DOHH2 (cell line): ENCODE results near the gene GCSAM.

Experiments used
- H3F3A ChIP-seq: fragments of 200-600 bp; sonication (generic), shearing (Covaris generic); 2 replicates; pipeline ENCODE4 v1.6.0; 2016; ENCODE audit warnings: antibody characterized with exemption, mild to moderate bottlenecking; ENCODE audit not compliant: control insufficient read depth, insufficient read depth
- H3K27ac ChIP-seq: fragments of 200-600 bp; sonication (generic); 2 replicates; pipeline ENCODE4 v1.5.1; 2014; ENCODE audit warnings: low read depth, mild to moderate bottlenecking, low read length, moderate library complexity
- H3K27me3 ChIP-seq: fragments of 200-600 bp; sonication (generic); 2 replicates; pipeline ENCODE4 v1.6.1; 2014; ENCODE audit warnings: mild to moderate bottlenecking, low read length, mixed read lengths; ENCODE audit not compliant: control insufficient read depth
- H3K36me3 ChIP-seq: fragments of 200-600 bp; sonication (generic); 2 replicates; pipeline ENCODE4 v1.6.1; 2014; ENCODE audit warnings: mild to moderate bottlenecking, low read length, moderate library complexity, mixed read lengths; ENCODE audit not compliant: control insufficient read depth
- H3K4me1 ChIP-seq: fragments of 200-600 bp; sonication (generic); 2 replicates; pipeline ENCODE4 v1.6.1; 2014; ENCODE audit warnings: mild to moderate bottlenecking, low read length, mixed read lengths; ENCODE audit not compliant: control insufficient read depth
- H3K4me2 ChIP-seq: fragments of 200-600 bp; sonication (generic); 2 replicates; pipeline ENCODE4 v1.6.0; 2014; ENCODE audit warnings: mild to moderate bottlenecking, low read length, moderate library complexity
- H3K4me3 ChIP-seq: fragments of 200-600 bp; sonication (generic); 2 replicates; pipeline ENCODE4 v1.5.1; 2014; ENCODE audit warnings: mild to moderate bottlenecking, low read length, mixed read lengths
- H3K79me2 ChIP-seq: fragments of 200-600 bp; sonication (generic); 2 replicates; pipeline ENCODE4 v1.6.1; 2014; ENCODE audit warnings: mild to moderate bottlenecking, low read length, mixed read lengths; ENCODE audit not compliant: control insufficient read depth
- H3K9me2 ChIP-seq: fragments of 200-600 bp; sonication (generic); replicated peaks from 2 replicates; pipeline ENCODE4 v1.6.1; 2014; ENCODE audit warnings: mild to moderate bottlenecking, low read length, mixed read lengths; ENCODE audit not compliant: control insufficient read depth
- H3K9me3 ChIP-seq: fragments of 200-600 bp; sonication (generic); 2 replicates; pipeline ENCODE4 v1.6.1; 2014; ENCODE audit warnings: antibody characterized with exemption, low read length, mixed read lengths; ENCODE audit not compliant: control insufficient read depth, insufficient read depth
- H4K20me1 ChIP-seq: fragments of 200-600 bp; sonication (generic); 2 replicates; pipeline ENCODE4 v1.6.0; 2014; ENCODE audit warnings: low read depth, mild to moderate bottlenecking, antibody characterized with exemption, low read length, moderate library complexity; ENCODE audit not compliant: control insufficient read depth, insufficient read depth
- CTCF ChIP-seq: fragments of 200-600 bp; sonication (generic); IDR thresholded peaks from one replicate; pipeline ENCODE4 v1.5.1; 2014; ENCODE audit warnings: antibody characterized with exemption, mild to moderate bottlenecking, low read depth, low read length; ENCODE audit not compliant: poor library complexity, severe bottlenecking
- EZH2phosphoT487 ChIP-seq: fragments of 200-600 bp; sonication (generic); IDR thresholded peaks from 2 replicates; pipeline ENCODE4 v1.6.1; 2017; ENCODE audit warnings: borderline replicate concordance, mild to moderate bottlenecking, antibody characterized with exemption, low read length, moderate library complexity, mixed read lengths

The GCSAM gene

DNA sequence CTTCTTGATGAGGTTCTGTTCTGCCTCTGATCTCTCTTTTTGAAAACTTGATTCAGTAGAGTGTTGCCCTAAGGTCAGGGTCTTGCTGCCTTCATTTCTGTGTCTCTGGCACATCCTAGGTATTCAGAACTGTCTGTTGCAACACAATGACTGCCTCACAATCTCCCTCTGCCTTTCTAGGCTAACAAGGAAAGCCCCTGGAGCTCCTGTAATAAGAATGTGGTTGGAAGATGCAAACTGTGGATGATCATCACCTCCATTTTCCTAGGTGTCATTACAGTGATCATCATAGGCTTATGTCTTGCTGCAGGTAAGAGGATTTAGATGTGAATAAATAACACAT is 39.9 kb downstream of the GCSAM start:
- Histone ChIP-seq H3K79me2 (peaks cover 43% of the 10 kb centered on the region), H3K4me3 (peak overlapping the region; percentile 60), H3K9me2 (no peaks in the 10 kb centered on the region), H4K20me1 (no peaks in the 10 kb centered on the region), H3K4me1 (peaks cover 46% of the 10 kb centered on the region), H3K9me3 (no peaks in the 10 kb centered on the region), H3K4me2 (peak overlapping the region; percentile 76), H3K27me3 (no peaks in the 10 kb centered on the region), H3F3A (peaks cover 9% of the 10 kb centered on the region; the same call in 1 of the 2 replicates), H3K27ac (peak overlapping the region; percentile 80), H3K36me3 (peaks cover 17% of the 10 kb centered on the region)
- TF ChIP-seq EZH2phosphoT487 (no peak), CTCF (no peak)

DNA sequence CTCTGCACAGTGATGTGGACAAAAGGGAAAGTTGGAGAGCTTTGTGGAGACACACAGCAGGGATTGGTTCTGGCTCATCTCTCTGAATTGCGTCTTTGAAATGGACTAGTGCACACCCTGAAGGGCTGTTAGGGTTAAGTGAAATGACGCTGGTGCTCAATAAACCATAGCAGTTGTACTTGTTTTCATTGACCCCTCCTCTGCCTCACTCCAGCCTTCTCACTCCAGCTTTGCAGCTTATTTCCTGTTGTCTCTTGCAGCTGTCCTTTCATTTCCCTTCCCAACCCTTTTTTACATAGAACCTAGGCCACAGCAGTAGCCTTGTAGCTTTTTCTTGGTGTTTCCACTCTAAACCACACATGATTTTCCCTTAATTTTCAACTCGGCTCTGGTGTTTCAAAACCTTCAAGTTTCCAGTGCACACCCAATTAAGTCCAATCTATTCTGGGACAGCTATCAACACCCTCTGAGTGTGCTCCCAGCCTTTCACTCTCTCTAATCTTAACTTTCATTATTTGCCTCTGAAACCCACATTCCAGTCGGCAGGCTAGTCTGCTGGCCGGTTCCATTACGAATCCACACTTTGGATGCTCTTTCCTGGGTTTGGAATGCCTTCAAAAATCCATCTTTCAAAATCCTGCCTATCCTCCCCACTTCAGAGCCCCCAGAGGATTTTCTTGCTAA is 40.4 kb downstream of the GCSAM start:
- peaks cover 9% of the 10 kb centered on the region; the same call in 1 of the 2 replicates for H3F3A ChIP-seq
- no peak for TF ChIP-seq CTCF
- no peak for TF ChIP-seq EZH2phosphoT487
- peak overlapping the region; percentile 80 for H3K27ac ChIP-seq
- H3K79me2 ChIP-seq, result peaks cover 48% of the 10 kb centered on the region
- no peaks in the 10 kb centered on the region for H3K9me3 ChIP-seq
- H4K20me1 ChIP-seq, result no peaks in the 10 kb centered on the region
- H3K4me1 ChIP-seq, result peaks cover 51% of the 10 kb centered on the region
- H3K4me3 ChIP-seq, result peak overlapping the region; percentile 60
- no peaks in the 10 kb centered on the region for H3K9me2 ChIP-seq
- peaks cover 17% of the 10 kb centered on the region for H3K36me3 ChIP-seq
- H3K27me3 ChIP-seq, result no peaks in the 10 kb centered on the region
- peak overlapping the region; percentile 76 for H3K4me2 ChIP-seq

- TF ChIP-seq EZH2phosphoT487, result no peak
- no peak for TF ChIP-seq CTCF
- no peaks in the 10 kb centered on the region for H3K9me3 ChIP-seq
- no peaks in the 10 kb centered on the region for H3K9me2 ChIP-seq
- H3F3A ChIP-seq, result peaks cover 9% of the 10 kb centered on the region; the same call in 1 of the 2 replicates
- H3K4me2 ChIP-seq, result peak overlapping the region; percentile 40
- peaks cover 58% of the 10 kb centered on the region for H3K4me1 ChIP-seq
- peaks cover 54% of the 10 kb centered on the region for H3K79me2 ChIP-seq
- peak overlapping the region; percentile 35 for H3K4me3 ChIP-seq
- peak overlapping the region; percentile 12; the same call in 1 of the 2 replicates for H3K27ac ChIP-seq
- H3K27me3 ChIP-seq, result no peaks in the 10 kb centered on the region
- H4K20me1 ChIP-seq, result no peaks in the 10 kb centered on the region
- peaks cover 17% of the 10 kb centered on the region for H3K36me3 ChIP-seq
Measured at GRCh38 chr3:112090887-112091586, 42.0 kb downstream of the GCSAM start.
